ENCODE measurements around the gene UBE2D2.
"Not testable (repeated sequence)": the region's sequence is repeated elsewhere in the genome, so short reads cannot be mapped to it uniquely, and the experiment has no call there.

DNA sequence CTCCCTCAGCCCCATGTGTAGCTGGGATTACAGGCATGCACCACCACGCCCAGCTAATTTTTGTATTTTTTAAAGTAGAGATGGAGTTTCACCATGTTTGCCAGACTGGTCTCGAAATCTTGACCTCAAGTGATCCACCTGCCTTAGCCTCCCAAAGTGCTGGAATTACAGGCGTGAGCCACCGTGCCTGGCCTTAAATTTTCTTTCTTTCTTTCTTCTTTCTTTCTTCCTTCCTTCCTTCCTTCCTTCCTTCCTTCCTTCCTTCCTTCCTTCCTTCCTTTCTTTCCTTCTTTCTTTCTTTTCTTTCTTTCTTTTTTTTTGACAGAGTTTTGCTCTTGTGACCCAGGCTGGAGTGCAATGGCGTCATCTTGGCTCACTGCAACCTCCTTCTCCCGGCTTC, 14.5 kb upstream of the UBE2D2 start:
- TF ChIP-seq, protein P1, sequence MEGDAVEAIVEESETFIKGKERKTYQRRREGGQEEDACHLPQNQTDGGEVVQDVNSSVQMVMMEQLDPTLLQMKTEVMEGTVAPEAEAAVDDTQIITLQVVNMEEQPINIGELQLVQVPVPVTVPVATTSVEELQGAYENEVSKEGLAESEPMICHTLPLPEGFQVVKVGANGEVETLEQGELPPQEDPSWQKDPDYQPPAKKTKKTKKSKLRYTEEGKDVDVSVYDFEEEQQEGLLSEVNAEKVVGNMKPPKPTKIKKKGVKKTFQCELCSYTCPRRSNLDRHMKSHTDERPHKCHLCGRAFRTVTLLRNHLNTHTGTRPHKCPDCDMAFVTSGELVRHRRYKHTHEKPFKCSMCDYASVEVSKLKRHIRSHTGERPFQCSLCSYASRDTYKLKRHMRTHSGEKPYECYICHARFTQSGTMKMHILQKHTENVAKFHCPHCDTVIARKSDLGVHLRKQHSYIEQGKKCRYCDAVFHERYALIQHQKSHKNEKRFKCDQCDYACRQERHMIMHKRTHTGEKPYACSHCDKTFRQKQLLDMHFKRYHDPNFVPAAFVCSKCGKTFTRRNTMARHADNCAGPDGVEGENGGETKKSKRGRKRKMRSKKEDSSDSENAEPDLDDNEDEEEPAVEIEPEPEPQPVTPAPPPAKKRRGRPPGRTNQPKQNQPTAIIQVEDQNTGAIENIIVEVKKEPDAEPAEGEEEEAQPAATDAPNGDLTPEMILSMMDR (conservative IDR thresholded peaks at IDR 0.05; ENCODE audit: low read depth, low read length) = not testable (repeated sequence)
- TF ChIP-seq MXI1 (IDR thresholded peaks at IDR 0.05; ENCODE audit: borderline replicate concordance, low read depth, low read length); POLR2A (IDR thresholded peaks at IDR 0.05; ENCODE audit: low read depth, low read length): not testable (repeated sequence)
